ENCODE results near the gene EEF1AKMT4.

DNA sequence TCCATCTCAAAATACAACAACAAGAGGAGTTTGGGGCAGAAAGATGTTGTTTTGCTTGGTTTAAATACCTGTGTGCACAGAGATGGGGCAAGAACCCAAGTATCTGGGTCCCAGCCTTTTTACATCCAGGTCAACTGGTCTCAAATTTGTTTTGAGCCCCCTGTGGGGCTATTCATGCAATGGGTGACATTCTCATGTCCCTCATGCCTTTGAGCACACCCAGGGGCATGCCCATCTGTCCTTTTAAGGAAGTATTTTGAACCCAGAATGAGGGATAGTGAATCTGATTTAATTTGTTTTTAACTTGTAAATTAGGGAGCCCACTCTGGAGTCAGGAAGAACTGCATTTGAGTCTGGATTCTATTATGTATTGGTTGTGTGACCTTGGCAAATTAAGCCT is 48.6 kb upstream of the EEF1AKMT4 start:
- TF ChIP-seq, protein P1, sequence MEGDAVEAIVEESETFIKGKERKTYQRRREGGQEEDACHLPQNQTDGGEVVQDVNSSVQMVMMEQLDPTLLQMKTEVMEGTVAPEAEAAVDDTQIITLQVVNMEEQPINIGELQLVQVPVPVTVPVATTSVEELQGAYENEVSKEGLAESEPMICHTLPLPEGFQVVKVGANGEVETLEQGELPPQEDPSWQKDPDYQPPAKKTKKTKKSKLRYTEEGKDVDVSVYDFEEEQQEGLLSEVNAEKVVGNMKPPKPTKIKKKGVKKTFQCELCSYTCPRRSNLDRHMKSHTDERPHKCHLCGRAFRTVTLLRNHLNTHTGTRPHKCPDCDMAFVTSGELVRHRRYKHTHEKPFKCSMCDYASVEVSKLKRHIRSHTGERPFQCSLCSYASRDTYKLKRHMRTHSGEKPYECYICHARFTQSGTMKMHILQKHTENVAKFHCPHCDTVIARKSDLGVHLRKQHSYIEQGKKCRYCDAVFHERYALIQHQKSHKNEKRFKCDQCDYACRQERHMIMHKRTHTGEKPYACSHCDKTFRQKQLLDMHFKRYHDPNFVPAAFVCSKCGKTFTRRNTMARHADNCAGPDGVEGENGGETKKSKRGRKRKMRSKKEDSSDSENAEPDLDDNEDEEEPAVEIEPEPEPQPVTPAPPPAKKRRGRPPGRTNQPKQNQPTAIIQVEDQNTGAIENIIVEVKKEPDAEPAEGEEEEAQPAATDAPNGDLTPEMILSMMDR (optimal IDR thresholded peaks at IDR 0.05 in 1 of 3, IDR thresholded peaks at IDR 0.05 in 1 of 3, conservative IDR thresholded peaks at IDR 0.05 in 1 of 3; ENCODE audit: extremely low read depth in 1 of 3, insufficient read depth in 2 of 3, low read length in 3 of 3), result no peak
- no peak for TF ChIP-seq EZH2 (IDR thresholded peaks at IDR 0.05; ENCODE audit: low read length)
